ENCODE measurements around the gene RPL41.
"Not testable (repeated sequence)": the region's sequence is repeated elsewhere in the genome, so short reads cannot be mapped to it uniquely, and the experiment has no call there.

The RPL41 gene

GRCh38 chr12:56103823-56104108 is 12.7 kb upstream of the RPL41 start:
- no peak for DNase-seq

GRCh38 chr12:56104109-56104814 is 12.2 kb upstream of the RPL41 start, which contains the start of gene PA2G4:
TSS of gene PA2G4 (plus strand) at chr12:56104559. CDS start at chr12:56104738, 179 bp downstream.
- peak; percentile 98 to 100 for DNase-seq

GRCh38 chr12:56104815-56105608 is 11.4 kb upstream of the RPL41 start:
- peak; percentile 22 to 52 for DNase-seq

- no peak for DNase-seq
Measured at GRCh38 chr12:56105609-56105902, 10.9 kb upstream of the RPL41 start.

GRCh38 chr12:56107242-56107641 is 9.2 kb upstream of the RPL41 start:
- DNase-seq: no peak

GRCh38 chr12:56110571-56110970 is 5.9 kb upstream of the RPL41 start:
- no peak for DNase-seq

- DNase-seq: no peak
Measured at GRCh38 chr12:56114084-56114483, 2.3 kb upstream of the RPL41 start.

GRCh38 chr12:56115329-56115728 is 1.1 kb upstream of the RPL41 start:
- DNase-seq: no peak

- not testable (repeated sequence) for DNase-seq
Measured at GRCh38 chr12:56117082-56117706, 761 bp downstream of the RPL41 start.

GRCh38 chr12:56117778-56118687 is 1.6 kb downstream of the RPL41 start, which contains the start of gene ZC3H10:
TSS of gene ZC3H10 (plus strand) at chr12:56118266. CDS start at chr12:56120563, 2,297 bp downstream.
- peak; percentile 98 to 99 for DNase-seq

- DNase-seq: no peak
Measured at GRCh38 chr12:56118688-56119357, 2.4 kb downstream of the RPL41 start.

GRCh38 chr12:56119361-56119796 is 2.9 kb downstream of the RPL41 start:
- peak; percentile 91 to 94 for DNase-seq

- no peak for DNase-seq
Measured at GRCh38 chr12:56120158-56120846, 3.9 kb downstream of the RPL41 start.

- no peak for DNase-seq
Measured at GRCh38 chr12:56121204-56121870, 4.9 kb downstream of the RPL41 start.

- DNase-seq: no peak
Measured at GRCh38 chr12:56122637-56123036, 6.2 kb downstream of the RPL41 start.

GRCh38 chr12:56124133-56124532 is 7.7 kb downstream of the RPL41 start:
- no peak for DNase-seq

GRCh38 chr12:56126732-56127239 is 10.4 kb downstream of the RPL41 start:
- peak; percentile 39 to 45 for DNase-seq

GRCh38 chr12:56127485-56127887 is 11.1 kb downstream of the RPL41 start:
- no peak for DNase-seq

GRCh38 chr12:56127888-56128669 is 11.6 kb downstream of the RPL41 start, which contains the start of gene ESYT1:
TSS of gene ESYT1 (plus strand) at chr12:56128267. CDS start at chr12:56128320, 53 bp downstream.
- peak; percentile 99 for DNase-seq

Data from Kasumi-1 (cell line).